B cell (primary cell): ENCODE measurements around the gene CAPN15. TPM values are rescaled to one million over a fixed set of nuclear protein-coding genes. Genes with fewer than 3 reads are reported as not detected.

Source experiments
- ATAC-seq: fragments of 200-7000 bp; cut with Tn5 transposase; one replicate; pipeline ENCODE4 v1.10.0; 2021; ENCODE audit warnings: low read depth, mild to moderate bottlenecking, moderate number of reproducible peaks, moderate library complexity
- CTCF ChIA-PET: fragments of 350-600 bp; sonication (Branson Sonifier 250); formaldehyde crosslinking; loops from one replicate; lab custom pipeline; 2021; ENCODE audit warnings: antibody characterized with exemption, inconsistent platforms; lab: Charles Lee
- POLR2A ChIA-PET: fragments of 350-600 bp; sonication (Branson Sonifier 250); formaldehyde crosslinking; loops from one replicate; lab custom pipeline; 2021; ENCODE audit warnings: antibody characterized with exemption; lab: Charles Lee
- DNase-seq: peaks from one replicate; pipeline ENCODE4 v3.0.0; 2013
- H2AFZ ChIP-seq: 2 replicates; pipeline ENCODE4 v1.6.1; 2012; ENCODE audit warnings: mild to moderate bottlenecking, low read depth, low read length; ENCODE audit not compliant: insufficient read depth, poor library complexity, severe bottlenecking
- H3K27ac ChIP-seq, 2 donors: 1 replicate in 1 of 2; 2 replicates in 1 of 2; pipeline ENCODE4 v1.5.1; 2012 to 2013; ENCODE audit warnings: low read length in 2 of 2, mild to moderate bottlenecking in 2 of 2, moderate library complexity in 1 of 2
- H3K27me3 ChIP-seq, 4 experiments: fragments of 200-600 bp in 1 of 4; sonication (generic) in 1 of 4; replicated peaks in 1 of 4; 1 replicate in 2 of 4; 2 replicates in 2 of 4; pipeline versions ENCODE4 v1.6.1 to v1.7.0; 2013 to 2016; ENCODE audit warnings: low read length in 3 of 4, mild to moderate bottlenecking in 2 of 4, mixed read lengths in 1 of 4, moderate library complexity in 1 of 4; ENCODE audit not compliant: insufficient read depth in 4 of 4, control insufficient read depth in 3 of 4; ENCODE audit errors: control extremely low read depth in 1 of 4
- H3K36me3 ChIP-seq, 2 experiments: replicated peaks in 1 of 2; 1 replicate in 1 of 2; 2 replicates in 1 of 2; pipeline versions ENCODE4 v1.6.1 to v1.7.1; 2013; ENCODE audit warnings: low read length in 1 of 2; ENCODE audit not compliant: insufficient read depth in 2 of 2, control insufficient read depth in 1 of 2; ENCODE audit errors: control extremely low read depth in 1 of 2, extremely low read depth in 1 of 2
- H3K4me1 ChIP-seq, 2 donors: fragments of 200-600 bp in 1 of 2; sonication (generic) in 1 of 2; 1 replicate in 1 of 2; 2 replicates in 1 of 2; pipeline versions ENCODE4 v1.5.1 to v1.6.1; 2013 to 2017; ENCODE audit warnings: low read length in 2 of 2; ENCODE audit not compliant: control insufficient read depth in 2 of 2, insufficient read depth in 2 of 2
- H3K4me2 ChIP-seq: replicated peaks from 2 replicates; pipeline ENCODE3; 2012; ENCODE audit warnings: mild to moderate bottlenecking, low read depth, low read length; ENCODE audit not compliant: poor library complexity, severe bottlenecking
- H3K4me3 ChIP-seq, 5 experiments: fragments of 200-600 bp in 1 of 5; sonication (generic) in 1 of 5; 1 replicate in 3 of 5; 2 replicates in 2 of 5; pipeline versions ENCODE4 v1.5.1 to v1.7.0; 2011 to 2016; ENCODE audit warnings: low read length in 4 of 5, mild to moderate bottlenecking in 4 of 5, low read depth in 2 of 5, control low read depth in 1 of 5, moderate library complexity in 1 of 5; ENCODE audit not compliant: insufficient read depth in 1 of 5; ENCODE audit errors: control extremely low read depth in 1 of 5, extremely low read depth in 1 of 5
- H3K79me2 ChIP-seq: fragments of 200-600 bp; sonication (generic); one replicate; pipeline ENCODE4 v1.6.0; 2016; ENCODE audit warnings: low read length; ENCODE audit not compliant: control insufficient read depth, insufficient read depth
- H3K9ac ChIP-seq: fragments of 200-600 bp; sonication (generic); 2 replicates; pipeline ENCODE4 v1.6.1; 2017; ENCODE audit warnings: mild to moderate bottlenecking, low read length, moderate library complexity
- H3K9me3 ChIP-seq, 3 donors: one replicate each; pipeline versions ENCODE4 v1.6.1 to v1.7.1; 2013; ENCODE audit warnings: low read length in 2 of 3; ENCODE audit not compliant: control insufficient read depth in 2 of 3, insufficient read depth in 1 of 3; ENCODE audit errors: control extremely low read depth in 1 of 3
- H4K20me1 ChIP-seq: 2 replicates; pipeline ENCODE4 v1.6.0; 2012; ENCODE audit warnings: mild to moderate bottlenecking, low read length; ENCODE audit not compliant: insufficient read depth, control insufficient read depth, poor library complexity, severe bottlenecking
- H3K27ac Mint-ChIP-seq: one replicate; pipeline ENCODE4 v1.8.0; 2021; ENCODE audit warnings: mixed read lengths
- H3K27me3 Mint-ChIP-seq: one replicate; pipeline ENCODE4 v1.8.0; 2021; ENCODE audit warnings: mixed read lengths
- H3K4me1 Mint-ChIP-seq: one replicate; pipeline ENCODE4 v1.8.0; 2021; ENCODE audit warnings: mixed read lengths
- H3K4me3 Mint-ChIP-seq: one replicate; pipeline ENCODE4 v1.8.0; 2021; ENCODE audit warnings: mixed read lengths
- H3K9me3 Mint-ChIP-seq: one replicate; pipeline ENCODE4 v1.8.0; 2022; ENCODE audit warnings: mixed read lengths; ENCODE audit not compliant: insufficient read depth
- CTCF ChIP-seq: fragments of 200-600 bp; IDR thresholded peaks from one replicate; pipeline ENCODE4 v1.8.0; 2022; ENCODE audit warnings: antibody characterized with exemption, mild to moderate bottlenecking
- EZH2 ChIP-seq: IDR thresholded peaks from 2 replicates; pipeline ENCODE4 v1.6.1; 2012; ENCODE audit warnings: borderline replicate concordance, low read depth, mild to moderate bottlenecking, moderate library complexity, low read length; ENCODE audit not compliant: insufficient read depth, poor library complexity, severe bottlenecking
- WGBS: methylation state at CpG from one replicate; pipeline ENCODE4 v1.1.5; 2013; ENCODE audit warnings: missing lambda C conversion rate; ENCODE audit not compliant: insufficient coverage; 5-methylcytosine and 5-hydroxymethylcytosine counted together
- intact Hi-C: fragments of 100-400 bp; cut with micrococcal nuclease; formaldehyde crosslinking; loops from one replicate; pipeline ENCODE4 v1.10.0; 2022
- polyA plus RNA-seq: library from polyadenylated mRNA; depleted of rRNA; stranded (reverse); fragments of >200 nt; gene quantifications from 2 replicates; pipeline ENCODE4 v1.2.3, GENCODE V29; 2012
- total RNA-seq, 2 donors: library from RNA; stranded (reverse); fragments of 120-200 nt in 1 of 2; gene quantifications; 1 replicate in 1 of 2; 2 replicates in 1 of 2; pipeline versions ENCODE4 v1.2.3 to v1.2.4, GENCODE V29; 2013 to 2022

Gene CAPN15
- total and polyA plus RNA-seq, 2 donors (not counting 1 experiment from before 2014, with no cell fraction given), result 67.2 to 77.2 TPM

GRCh38 chr16:586645-587590, 59.4 kb downstream of the CAPN15 start:
- peaks cover 14 to 25% of the 10 kb centered on the region in 2 donors for H3K4me1 ChIP-seq
- CTCF ChIA-PET, result interaction anchor here (0.9 to 1.2 kb wide), 2 partner anchors 9 to 17 kb away, joined by 3 read pairs; no protein-coding TSS in a partner anchor
- H3K27me3 ChIP-seq, result peaks cover 0 to 2% (median 0%) of the 10 kb centered on the region in 4 experiments
- H3K4me3 Mint-ChIP-seq, result peak overlapping the region; percentile 81
- H3K4me1 Mint-ChIP-seq, result peaks cover 30% of the 10 kb centered on the region
- H3K27ac Mint-ChIP-seq, result peak overlapping the region; percentile 67
- DNase-seq, result no peak
- H3K9me3 Mint-ChIP-seq, result no peaks in the 10 kb centered on the region
- H3K4me2 ChIP-seq, result peak overlapping the region; percentile 86
- 94% methylated on average over 11 of the region's 14 CpGs for WGBS
- intact Hi-C loops, result loop anchor here (5.0 kb wide), 1 partner anchor 185 kb away; the partner anchor contains the start of gene DECR2
- H3K36me3 ChIP-seq, result no peaks in the 10 kb centered on the region
- no peak for ATAC-seq
- H2AFZ ChIP-seq, result no peak overlapping the region
- H3K27ac ChIP-seq, result no peak overlapping the region
- peaks cover 29% of the 10 kb centered on the region for H3K79me2 ChIP-seq
- no peak for TF ChIP-seq CTCF
- no peak for TF ChIP-seq EZH2
- H3K4me3 ChIP-seq, result no peak overlapping the region
- no peak overlapping the region for H3K9ac ChIP-seq
- H3K9me3 ChIP-seq, result no peaks in the 10 kb centered on the region
- no peaks in the 10 kb centered on the region for H3K27me3 Mint-ChIP-seq
- peaks cover 30% of the 10 kb centered on the region for H4K20me1 ChIP-seq
- POLR2A ChIA-PET, result no interaction called here

DNA sequence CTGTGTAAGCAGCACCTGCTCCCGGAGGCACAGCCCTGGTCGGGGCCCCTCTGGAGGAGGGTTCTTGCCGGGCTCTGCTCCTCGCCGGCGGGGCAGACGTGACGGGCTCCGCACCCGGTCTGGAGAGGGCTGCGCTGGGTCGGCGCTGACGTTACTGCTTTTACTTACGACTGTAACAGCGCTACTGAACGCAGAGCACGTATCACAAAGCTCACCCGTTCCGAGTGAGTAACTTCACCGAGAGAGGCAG, 61.1 kb downstream of the CAPN15 start:
- H3K27me3 Mint-ChIP-seq, result no peaks in the 10 kb centered on the region
- under 1% methylated on average over 21 of the region's 21 CpGs for WGBS
- no peak for DNase-seq

More for the DNA sequence above, 61.1 kb downstream of the CAPN15 start:
- POLR2A ChIA-PET, result interaction anchor here (0.7 to 1.3 kb wide), 3 partner anchors 8 to 22 kb away, joined by 3 read pairs; partner anchors contain the start of gene NHLRC4
- Histone ChIP-seq H2AFZ (peak overlapping the region; percentile 96), H3K4me2 (peak overlapping the region; percentile 86), H4K20me1 (peaks cover 36% of the 10 kb centered on the region), H3K4me1 (peaks cover 14 to 29% of the 10 kb centered on the region in 2 donors), H3K9ac (peak overlapping the region; percentile 82), H3K4me3 (peak overlapping the region; percentile 66 to 89 (median 78)), H3K79me2 (peaks cover 45% of the 10 kb centered on the region), H3K27ac (peak overlapping the region; percentile 85 to 88), H3K9me3 (no peaks in the 10 kb centered on the region), H3K36me3 (no peaks in the 10 kb centered on the region), H3K27me3 (peaks cover 0 to 2% (median 0%) of the 10 kb centered on the region in 4 experiments)
- TF ChIP-seq EZH2, result no peak
- no peak for TF ChIP-seq CTCF
- peak; percentile 15 for ATAC-seq
- Mint-ChIP-seq H3K27ac (peak overlapping the region; percentile 100), H3K4me1 (peaks cover 43% of the 10 kb centered on the region), H3K4me3 (peak overlapping the region; percentile 99), H3K9me3 (no peaks in the 10 kb centered on the region)
- intact Hi-C loops, result loop anchor here (2.0 to 5.0 kb wide), 3 partner anchors 60 to 186 kb away; partner anchors contain the start of genes DECR2 and WDR90
- CTCF ChIA-PET, result interaction anchor here (1.3 kb wide), 1 partner anchor 9 kb away, joined by 5 read pairs; no protein-coding TSS in a partner anchor
